NB4 (cell line): Measurements from ENCODE around the gene ARID3A.

Experiments
- MAX ChIP-seq: IDR thresholded peaks from 2 replicates; pipeline ENCODE4 v1.6.1; 2011; ENCODE audit warnings: low read depth, low read length
- POLR2A ChIP-seq: IDR thresholded peaks from 2 replicates; pipeline ENCODE4 v1.6.1; 2011; ENCODE audit warnings: mild to moderate bottlenecking; ENCODE audit not compliant: insufficient read length; ENCODE audit errors: extremely low read depth
- TF ChIP-seq, protein P1 (sequence below): IDR thresholded peaks from one replicate; pipeline ENCODE4 v1.5.1; 2012; ENCODE audit warnings: low read depth, low read length

GRCh38 chr19:928471-929202 is 2.8 kb downstream of the ARID3A start:
- no peak for TF ChIP-seq POLR2A
- TF ChIP-seq, protein P1, sequence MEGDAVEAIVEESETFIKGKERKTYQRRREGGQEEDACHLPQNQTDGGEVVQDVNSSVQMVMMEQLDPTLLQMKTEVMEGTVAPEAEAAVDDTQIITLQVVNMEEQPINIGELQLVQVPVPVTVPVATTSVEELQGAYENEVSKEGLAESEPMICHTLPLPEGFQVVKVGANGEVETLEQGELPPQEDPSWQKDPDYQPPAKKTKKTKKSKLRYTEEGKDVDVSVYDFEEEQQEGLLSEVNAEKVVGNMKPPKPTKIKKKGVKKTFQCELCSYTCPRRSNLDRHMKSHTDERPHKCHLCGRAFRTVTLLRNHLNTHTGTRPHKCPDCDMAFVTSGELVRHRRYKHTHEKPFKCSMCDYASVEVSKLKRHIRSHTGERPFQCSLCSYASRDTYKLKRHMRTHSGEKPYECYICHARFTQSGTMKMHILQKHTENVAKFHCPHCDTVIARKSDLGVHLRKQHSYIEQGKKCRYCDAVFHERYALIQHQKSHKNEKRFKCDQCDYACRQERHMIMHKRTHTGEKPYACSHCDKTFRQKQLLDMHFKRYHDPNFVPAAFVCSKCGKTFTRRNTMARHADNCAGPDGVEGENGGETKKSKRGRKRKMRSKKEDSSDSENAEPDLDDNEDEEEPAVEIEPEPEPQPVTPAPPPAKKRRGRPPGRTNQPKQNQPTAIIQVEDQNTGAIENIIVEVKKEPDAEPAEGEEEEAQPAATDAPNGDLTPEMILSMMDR = no peak
- no peak for TF ChIP-seq MAX
